GM03348 (cell line): ENCODE data around the gene PCSK6.
"Not testable (repeated sequence)": the region's sequence is repeated elsewhere in the genome, so short reads cannot be mapped to it uniquely, and the experiment has no call there.

Source experiments
- DNase-seq: peaks from one replicate; pipeline ENCODE4 v3.0.0; 2012; ENCODE audit warnings: low spot score

The PCSK6 gene

GRCh38 chr15:101356512-101357172 is 132.9 kb downstream of the PCSK6 start:
- not testable (repeated sequence) for DNase-seq

- no peak for DNase-seq
These were observed 133.6 kb downstream of the PCSK6 start for GRCh38 chr15:101355678-101356464.

GRCh38 chr15:101354891-101355623 is 134.4 kb downstream of the PCSK6 start:
- DNase-seq = no peak

GRCh38 chr15:101353240-101353639 is 136.3 kb downstream of the PCSK6 start:
- no peak for DNase-seq

- no peak for DNase-seq
These were observed 137.8 kb downstream of the PCSK6 start for GRCh38 chr15:101351736-101352135.

GRCh38 chr15:101349047-101349951 is 140.2 kb downstream of the PCSK6 start:
- DNase-seq = no peak

GRCh38 chr15:101348643-101349042 is 140.9 kb downstream of the PCSK6 start:
- DNase-seq = no peak

GRCh38 chr15:101348015-101348414 is 141.5 kb downstream of the PCSK6 start:
- no peak for DNase-seq

- DNase-seq = no peak
These were observed 142.1 kb downstream of the PCSK6 start for GRCh38 chr15:101347454-101347853.

GRCh38 chr15:101346928-101347327 is 142.6 kb downstream of the PCSK6 start:
- DNase-seq = no peak

GRCh38 chr15:101342056-101342455 is 147.5 kb downstream of the PCSK6 start:
- no peak for DNase-seq

GRCh38 chr15:101338502-101339057 is 150.9 kb downstream of the PCSK6 start:
- DNase-seq = no peak

- no peak for DNase-seq
These were observed 151.5 kb downstream of the PCSK6 start for GRCh38 chr15:101337976-101338375.

- not testable (repeated sequence) for DNase-seq
These were observed 155.4 kb downstream of the PCSK6 start for GRCh38 chr15:101333907-101334789.

- DNase-seq = no peak
These were observed 157.4 kb downstream of the PCSK6 start for GRCh38 chr15:101332061-101332467.

- DNase-seq = no peak
These were observed 159.6 kb downstream of the PCSK6 start for GRCh38 chr15:101329867-101330380.

GRCh38 chr15:101329309-101329863 is 160.1 kb downstream of the PCSK6 start:
- no peak for DNase-seq

GRCh38 chr15:101328001-101328400 is 161.5 kb downstream of the PCSK6 start:
- no peak for DNase-seq

GRCh38 chr15:101327147-101327740 is 162.3 kb downstream of the PCSK6 start:
- no peak for DNase-seq
